ENCODE measurements around the gene BRD3OS. TPM values are rescaled to one million over a fixed set of nuclear protein-coding genes. Genes with fewer than 3 reads are reported as not detected.

BRD3OS gene
- total and polyA plus RNA-seq, 12 donors, result 14.7 to 70.6 (median 22.0) TPM

DNA sequence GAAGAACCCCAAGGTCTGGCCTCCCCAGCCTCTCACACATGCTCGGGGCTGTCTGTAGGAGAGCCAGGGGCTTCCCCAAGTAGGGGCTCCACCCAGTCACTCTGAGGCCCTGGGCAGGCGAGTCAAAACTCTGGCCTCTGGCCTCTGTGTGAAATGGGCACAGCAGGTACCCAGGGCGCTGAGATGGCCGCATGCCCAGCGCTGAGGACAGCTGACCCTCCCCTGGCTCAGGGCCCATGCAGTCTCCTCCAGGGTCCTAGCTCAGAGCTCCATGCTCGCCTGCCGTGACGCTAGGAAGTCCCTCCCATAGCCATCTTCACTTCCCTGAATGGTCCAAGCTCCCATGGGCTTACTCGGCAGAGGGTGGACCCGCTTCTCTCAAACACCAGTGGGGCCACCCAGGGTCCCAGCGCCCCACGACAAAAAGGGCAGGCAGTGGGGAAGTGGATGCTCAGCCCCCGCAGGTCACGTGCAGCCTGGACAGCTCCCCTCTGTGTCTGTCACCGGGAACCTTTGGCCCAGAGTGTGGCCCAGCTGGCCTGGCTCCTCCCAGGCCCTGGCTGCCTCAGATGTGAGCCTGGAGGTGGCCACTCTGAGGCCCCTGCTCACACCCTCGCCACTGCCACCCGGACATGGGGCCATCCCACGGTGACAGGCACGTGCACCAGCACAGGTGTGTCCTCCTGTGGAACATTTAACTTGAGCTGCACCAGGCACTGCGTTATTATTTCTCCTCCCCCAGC, 21.0 kb upstream of the BRD3OS start:
- H3K4me3 ChIP-seq, result no peak overlapping the region
- 74 to 100% (median 78%) methylated on average over 2 to 20 of the region's 20 CpGs for WGBS, 4 donors
- H3K27ac ChIP-seq, result no peak overlapping the region
- intact Hi-C loops (cut with DNase I), result no loop called here
- H3K4me1 ChIP-seq (replicated peaks in 1 of 2), result no peaks in the 10 kb centered on the region
- no peak for DNase-seq
- no peaks in the 10 kb centered on the region for H3K36me3 ChIP-seq (replicated peaks in 1 of 2)
- no peaks in the 10 kb centered on the region for H3K9me3 ChIP-seq (replicated peaks in 1 of 3)
- H3K27me3 ChIP-seq, result no peaks in the 10 kb centered on the region
- TF ChIP-seq, protein P1, sequence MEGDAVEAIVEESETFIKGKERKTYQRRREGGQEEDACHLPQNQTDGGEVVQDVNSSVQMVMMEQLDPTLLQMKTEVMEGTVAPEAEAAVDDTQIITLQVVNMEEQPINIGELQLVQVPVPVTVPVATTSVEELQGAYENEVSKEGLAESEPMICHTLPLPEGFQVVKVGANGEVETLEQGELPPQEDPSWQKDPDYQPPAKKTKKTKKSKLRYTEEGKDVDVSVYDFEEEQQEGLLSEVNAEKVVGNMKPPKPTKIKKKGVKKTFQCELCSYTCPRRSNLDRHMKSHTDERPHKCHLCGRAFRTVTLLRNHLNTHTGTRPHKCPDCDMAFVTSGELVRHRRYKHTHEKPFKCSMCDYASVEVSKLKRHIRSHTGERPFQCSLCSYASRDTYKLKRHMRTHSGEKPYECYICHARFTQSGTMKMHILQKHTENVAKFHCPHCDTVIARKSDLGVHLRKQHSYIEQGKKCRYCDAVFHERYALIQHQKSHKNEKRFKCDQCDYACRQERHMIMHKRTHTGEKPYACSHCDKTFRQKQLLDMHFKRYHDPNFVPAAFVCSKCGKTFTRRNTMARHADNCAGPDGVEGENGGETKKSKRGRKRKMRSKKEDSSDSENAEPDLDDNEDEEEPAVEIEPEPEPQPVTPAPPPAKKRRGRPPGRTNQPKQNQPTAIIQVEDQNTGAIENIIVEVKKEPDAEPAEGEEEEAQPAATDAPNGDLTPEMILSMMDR (IDR thresholded peaks at IDR 0.05), result no peak
- no peak for TF ChIP-seq POLR2A (IDR thresholded peaks at IDR 0.05)

- Histone ChIP-seq H3K27ac (no peak overlapping the region), H3K9me3 (replicated peaks in 1 of 3) (no peaks in the 10 kb centered on the region), H3K36me3 (replicated peaks in 1 of 2) (no peaks in the 10 kb centered on the region), H3K4me3 (no peak overlapping the region), H3K4me1 (replicated peaks in 1 of 2) (no peaks in the 10 kb centered on the region), H3K27me3 (no peaks in the 10 kb centered on the region)
- TF ChIP-seq, protein P1 (IDR thresholded peaks at IDR 0.05), result no peak
- TF ChIP-seq POLR2A (IDR thresholded peaks at IDR 0.05), result no peak
- no peak for DNase-seq
- intact Hi-C loops (cut with DNase I), result no loop called here
- WGBS, 4 donors, result 78 to 85% (median 81%) methylated on average over 5 to 14 of the region's 14 CpGs
These were observed 20.4 kb upstream of the BRD3OS start for GRCh38 chr9:134004881-134005280.

- H3K9me3 ChIP-seq (replicated peaks in 1 of 3), result no peaks in the 10 kb centered on the region
- DNase-seq, result no peak
- intact Hi-C loops (cut with DNase I), result no loop called here
- H3K36me3 ChIP-seq (replicated peaks in 1 of 2), result no peaks in the 10 kb centered on the region
- TF ChIP-seq, protein P1 (IDR thresholded peaks at IDR 0.05), result no peak
- no peaks in the 10 kb centered on the region for H3K4me1 ChIP-seq (replicated peaks in 1 of 2)
- H3K4me3 ChIP-seq, result no peak overlapping the region
- 80 to 94% (median 86%) methylated on average over 6 to 8 of the region's 8 CpGs for WGBS, 4 donors
- H3K27ac ChIP-seq, result no peak overlapping the region
- H3K27me3 ChIP-seq, result no peaks in the 10 kb centered on the region
These were observed 19.9 kb upstream of the BRD3OS start for GRCh38 chr9:134005381-134005780.

GRCh38 chr9:134007150-134007549, 18.1 kb upstream of the BRD3OS start:
- 32 to 43% (median 35%) methylated on average over 6 of the region's 6 CpGs for WGBS, 4 donors
- no peak for DNase-seq
- Histone ChIP-seq H3K9me3 (replicated peaks in 1 of 3) (no peaks in the 10 kb centered on the region), H3K4me1 (replicated peaks in 1 of 2) (no peaks in the 10 kb centered on the region), H3K27me3 (no peaks in the 10 kb centered on the region), H3K36me3 (replicated peaks in 1 of 2) (no peaks in the 10 kb centered on the region), H3K4me3 (no peak overlapping the region), H3K27ac (no peak overlapping the region)
- TF ChIP-seq, protein P1 (IDR thresholded peaks at IDR 0.05), result no peak
- TF ChIP-seq POLR2A (IDR thresholded peaks at IDR 0.05), result no peak
- intact Hi-C loops (cut with DNase I), result no loop called here

Data from adrenal gland (tissue), 12 donors.